ENCODE data around the gene REG4.

Gene REG4

DNA sequence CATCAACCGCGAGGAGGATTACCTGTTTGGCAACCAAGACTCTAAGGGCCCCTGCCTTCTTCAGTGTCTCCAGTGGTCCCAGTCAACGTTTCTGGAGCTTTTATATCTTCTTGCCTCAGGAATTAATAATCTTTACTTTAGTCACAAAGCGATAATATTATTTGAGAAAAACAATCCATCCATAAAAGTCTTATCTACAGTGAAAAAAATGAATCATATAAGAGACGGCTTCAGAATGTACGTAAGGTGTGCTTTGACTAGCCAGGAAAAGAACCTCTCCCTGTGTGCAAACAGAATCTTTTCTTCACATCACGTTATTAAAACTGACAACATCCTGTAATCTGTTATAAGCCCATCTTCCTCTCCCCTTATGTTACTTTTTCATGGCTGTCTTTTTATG lies at the start of gene REG4:
Gene REG4, minus strand, starts transcription at position 74 of the 400 bp plus-strand sequence. CDS start 2,691 bp downstream, outside the sequence.
- no peak for TF ChIP-seq CTCF (IDR thresholded peaks at IDR 0.05)

DNA sequence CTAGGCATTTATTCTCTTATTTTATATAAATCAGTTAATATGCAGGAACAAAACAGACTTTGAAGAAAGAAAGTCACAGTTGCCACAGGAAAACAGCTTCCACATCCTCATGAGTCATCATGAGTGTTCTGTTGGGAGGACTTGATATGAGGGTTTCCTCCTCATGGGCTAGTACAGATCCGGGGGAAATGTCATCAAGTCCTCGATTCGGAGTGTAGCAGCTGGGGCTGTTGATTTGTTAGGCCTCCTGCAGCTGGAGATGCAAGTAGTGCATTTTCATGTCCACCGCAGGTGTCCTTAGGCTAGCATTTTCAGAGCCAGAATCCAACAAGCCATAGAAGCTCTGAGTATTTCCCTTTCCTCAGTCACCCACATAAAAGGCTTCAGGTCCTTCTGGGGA lies 48.4 kb upstream of the REG4 start:
- no peak for TF ChIP-seq CTCF (IDR thresholded peaks at IDR 0.05)

- TF ChIP-seq CTCF (IDR thresholded peaks at IDR 0.05), result no peak
These were observed 46.9 kb upstream of the REG4 start for GRCh38 chr1:119858126-119858525.

DNA sequence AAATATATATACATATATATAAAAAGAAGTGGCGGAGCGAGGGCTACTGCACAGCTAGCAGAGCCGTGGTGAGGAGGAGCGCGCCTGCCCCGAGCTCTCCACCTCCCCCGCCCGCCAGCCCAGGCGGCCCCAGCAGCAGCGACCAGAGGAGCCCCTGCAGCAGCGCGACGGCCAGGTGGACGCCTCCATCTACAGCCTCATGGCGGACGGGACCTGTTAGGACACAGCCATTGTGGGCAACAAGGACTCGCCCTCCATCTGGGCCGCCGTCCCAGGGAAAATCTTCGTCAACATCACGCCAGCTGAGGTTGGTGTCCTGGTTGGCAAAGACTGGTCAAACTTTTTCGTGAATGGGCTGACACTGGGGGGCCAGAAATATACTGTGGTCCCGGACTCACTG lies 41.9 kb upstream of the REG4 start:
- no peak for TF ChIP-seq CTCF (IDR thresholded peaks at IDR 0.05)

DNA sequence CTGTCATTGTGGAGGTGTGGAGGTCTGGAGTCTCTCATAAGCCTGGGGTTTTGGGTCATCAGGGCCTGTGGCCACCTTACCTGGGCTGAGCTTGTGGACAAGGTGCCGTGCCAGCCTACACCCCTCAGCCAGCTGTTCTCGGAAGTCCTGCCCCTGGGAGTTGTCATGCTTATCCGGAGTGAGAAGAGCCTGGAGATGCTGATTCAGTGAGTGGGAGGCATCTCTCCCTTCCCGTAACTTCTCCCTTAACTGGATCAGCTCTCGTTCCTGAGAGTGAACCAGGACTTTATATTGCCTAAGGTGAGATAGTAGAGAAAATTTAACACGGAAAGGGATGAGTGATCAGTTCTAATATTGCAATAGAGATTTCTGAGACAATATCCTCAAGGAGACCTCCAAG lies 30.0 kb upstream of the REG4 start:
- TF ChIP-seq CTCF (IDR thresholded peaks at IDR 0.05), result no peak

DNA sequence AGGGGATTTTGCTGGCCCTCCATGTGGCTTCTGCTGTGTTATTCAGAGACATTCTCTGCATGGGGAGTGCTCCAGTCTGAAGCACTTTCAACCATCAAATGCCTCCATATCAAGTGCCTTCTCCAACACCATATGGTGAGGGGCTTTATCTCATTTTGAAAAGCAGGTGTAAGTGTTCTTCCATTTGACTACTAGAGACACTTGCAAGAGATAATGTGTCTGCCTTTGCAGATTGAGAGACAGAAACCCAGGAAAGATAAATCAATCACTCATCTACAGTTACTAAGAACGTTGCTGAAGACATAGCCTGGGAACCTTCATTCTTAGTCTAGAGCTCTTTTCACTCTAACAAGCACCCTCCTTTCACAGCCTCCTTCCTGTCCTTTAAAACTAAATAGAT lies 29.5 kb upstream of the REG4 start:
- no peak for TF ChIP-seq CTCF (IDR thresholded peaks at IDR 0.05)

GRCh38 chr1:119838236-119838635 lies 27.0 kb upstream of the REG4 start:
- no peak for TF ChIP-seq CTCF (IDR thresholded peaks at IDR 0.05)

DNA sequence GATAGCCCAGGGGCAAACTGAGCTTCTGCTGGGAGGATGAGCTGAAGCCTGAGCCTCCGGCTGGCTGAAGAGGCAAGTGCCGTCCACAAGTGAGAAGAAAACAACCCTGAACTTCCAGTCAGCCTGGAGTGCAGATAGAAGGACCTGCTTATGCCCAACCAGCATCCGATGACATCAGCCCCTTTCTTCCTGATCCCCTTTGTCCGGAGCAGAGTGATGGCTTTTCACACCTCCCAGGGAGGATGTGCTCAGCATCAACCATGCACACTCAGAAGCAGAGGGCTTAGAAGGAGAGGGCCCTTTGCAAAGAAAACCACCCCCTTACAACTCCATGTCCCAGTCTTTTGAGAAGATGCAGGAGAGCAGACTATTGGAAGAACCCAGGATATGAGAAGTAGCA lies 23.7 kb upstream of the REG4 start:
- no peak for TF ChIP-seq CTCF (IDR thresholded peaks at IDR 0.05)

Measured in LNCAP (cell line).